GM23248 (cell line): ENCODE results near the gene TSEN15.

Experiments used
- EZH2 ChIP-seq: fragments of 200-600 bp; sonication (generic); IDR thresholded peaks from 2 replicates; pipeline ENCODE4 v1.6.1; 2018; ENCODE audit warnings: antibody characterized with exemption, mild to moderate bottlenecking; ENCODE audit not compliant: insufficient read depth, poor library complexity, severe bottlenecking
- EZH2phosphoT487 ChIP-seq: fragments of 200-600 bp; sonication (generic); IDR thresholded peaks from 2 replicates; pipeline ENCODE4 v1.6.1; 2018; ENCODE audit warnings: antibody characterized with exemption, moderate library complexity, mild to moderate bottlenecking, low read depth; ENCODE audit not compliant: insufficient read depth

DNA sequence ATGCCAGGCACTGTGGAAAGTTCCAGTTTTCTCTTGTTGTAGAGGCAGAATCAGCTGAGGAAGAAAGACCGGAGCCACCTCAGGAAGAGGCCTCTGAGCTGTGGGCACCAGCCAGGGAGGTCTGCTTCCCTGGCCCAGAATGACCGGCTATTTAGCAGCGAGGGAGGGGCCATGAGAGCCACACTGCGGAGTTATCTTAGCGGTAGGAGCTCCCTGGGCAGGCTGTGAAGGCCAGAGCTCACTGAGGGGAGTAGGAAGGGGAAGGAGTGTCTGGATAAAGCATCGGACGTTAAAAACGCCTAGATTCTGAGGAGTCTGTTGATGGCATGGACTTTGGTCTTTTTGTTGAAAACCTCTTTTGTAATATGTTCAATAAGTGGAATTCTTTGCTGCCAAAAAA, 36.5 kb downstream of the TSEN15 start:
- TF ChIP-seq EZH2 (no peak), EZH2phosphoT487 (no peak)
